HCT116 (cell line): ENCODE data around the gene ARFGAP1. TPM values are rescaled to one million over a fixed set of nuclear protein-coding genes. Genes with fewer than 3 reads are reported as not detected.

ENCODE experiments used
- ATAC-seq: fragments of 200-7000 bp; cut with Tn5 transposase; 2 replicates; pipeline ENCODE4 v1.9.1; 2020; ENCODE audit warnings: mild to moderate bottlenecking, moderate library complexity
- BruUV-seq: library from RNA; stranded (reverse); fragments of 400-500 nt; replicated peaks from 2 replicates; lab custom pipeline; 2021; lab: Mats Ljungman, UMichigan
- CTCF ChIA-PET: fragments of 300-600 bp; sonication (Branson Sonifier 250); formaldehyde crosslinking; loops from one replicate; lab custom pipeline; 2021; ENCODE audit warnings: antibody characterized with exemption; lab: Charles Lee
- POLR2A ChIA-PET: fragments of 300-600, 350-600 bp; sonication (Branson Sonifier 250); formaldehyde crosslinking; loops from one replicate; lab custom pipeline; 2021; ENCODE audit warnings: antibody characterized with exemption; lab: Charles Lee
- RAD21 ChIA-PET, 2 experiments: fragments of 300-600 bp; sonication (Branson Sonifier 250); formaldehyde crosslinking; loops; one replicate each; lab custom pipeline; 2023; ENCODE audit warnings: low total read pairs in 2 of 2; ENCODE audit not compliant: uncharacterized antibody in 2 of 2, unreplicated experiment in 2 of 2, low non-redundant PET in 1 of 2; lab: Charles Lee
- DNase-seq: peaks from one replicate; pipeline ENCODE4 v3.0.0-alpha.2; 2010; ENCODE audit warnings: low read depth, low spot score
- H2AFZ ChIP-seq: fragments of 200-600 bp; shearing (Covaris generic), sonication (generic); 2 replicates; pipeline ENCODE4 v1.6.1; 2017; ENCODE audit warnings: low read depth, mixed run types, mixed read lengths, antibody characterized with exemption, low read length; ENCODE audit not compliant: poor library complexity, severe bottlenecking
- H3K27ac ChIP-seq: 2 replicates; pipeline ENCODE4 v1.5.1; 2012; ENCODE audit warnings: low read depth, low read length
- H3K27me3 ChIP-seq: fragments of 200-600 bp; sonication (generic); 2 replicates; pipeline ENCODE4 v1.6.1; 2016; ENCODE audit warnings: mixed run types, low read length, mixed read lengths; ENCODE audit not compliant: insufficient read depth
- H3K36me3 ChIP-seq, 2 experiments: fragments of 200-500 bp in 1 of 2; fragments of 200-600 bp in 1 of 2; sonication (Bioruptor generic) in 1 of 2; sonication (generic) in 1 of 2; 2 replicates each; pipeline versions ENCODE4 v1.5.1 to v1.6.1; 2014 to 2016; ENCODE audit warnings: low read length in 2 of 2, inconsistent platforms in 1 of 2, mixed read lengths in 1 of 2, mixed run types in 1 of 2; ENCODE audit not compliant: insufficient read depth in 2 of 2, control insufficient read depth in 1 of 2
- H3K4me1 ChIP-seq, 2 experiments: fragments of 200-600 bp in 1 of 2; sonication (generic) in 1 of 2; 2 replicates each; pipeline versions ENCODE4 v1.5.1 to v1.6.1; 2012 to 2017; ENCODE audit warnings: low read length in 2 of 2, inconsistent platforms in 1 of 2, mild to moderate bottlenecking in 1 of 2, mixed read lengths in 1 of 2, mixed run types in 1 of 2, moderate library complexity in 1 of 2; ENCODE audit not compliant: insufficient read depth in 2 of 2, control insufficient read depth in 1 of 2
- H3K4me2 ChIP-seq: fragments of 200-600 bp; sonication (generic); 2 replicates; pipeline ENCODE4 v1.6.1; 2017; ENCODE audit warnings: mixed run types, low read length, mixed read lengths
- H3K4me3 ChIP-seq, 2 experiments: fragments of 200-600 bp in 1 of 2; sonication (generic) in 1 of 2; replicated peaks in 1 of 2; 2 replicates each; pipeline ENCODE4 v1.5.1; 2011 to 2016; ENCODE audit warnings: low read length in 2 of 2, control low read depth in 1 of 2, low read depth in 1 of 2, mild to moderate bottlenecking in 1 of 2, mixed read lengths in 1 of 2, mixed run types in 1 of 2
- H3K79me2 ChIP-seq: fragments of 200-600 bp; sonication (generic); 2 replicates; pipeline ENCODE4 v1.6.1; 2017; ENCODE audit warnings: mild to moderate bottlenecking, mixed run types, low read length, moderate library complexity, mixed read lengths; ENCODE audit not compliant: insufficient read depth
- H3K9ac ChIP-seq: fragments of 200-600 bp; sonication (generic); 2 replicates; pipeline ENCODE4 v1.6.1; 2016; ENCODE audit warnings: low read length, mixed read lengths
- H3K9me2 ChIP-seq: fragments of 200-600 bp; sonication (generic), shearing (Covaris generic); 2 replicates; pipeline ENCODE4 v1.6.1; 2017; ENCODE audit warnings: mixed run types, mild to moderate bottlenecking, moderate library complexity; ENCODE audit not compliant: insufficient read depth
- H3K9me3 ChIP-seq, 2 experiments: fragments of 200-500 bp in 1 of 2; fragments of 200-600 bp in 1 of 2; sonication (Bioruptor generic) in 1 of 2; sonication (generic) in 1 of 2; 2 replicates each; pipeline ENCODE4 v1.6.1; 2014 to 2017; ENCODE audit warnings: low read length in 2 of 2, mixed read lengths in 2 of 2, inconsistent platforms in 1 of 2, low read depth in 1 of 2, mild to moderate bottlenecking in 1 of 2, mixed run types in 1 of 2, moderate library complexity in 1 of 2; ENCODE audit not compliant: control insufficient read depth in 1 of 2, insufficient read depth in 1 of 2
- H4K20me1 ChIP-seq: fragments of 200-600 bp; sonication (generic), shearing (Covaris generic); 2 replicates; pipeline ENCODE4 v1.6.1; 2017; ENCODE audit warnings: mixed run types, mild to moderate bottlenecking, moderate library complexity; ENCODE audit not compliant: insufficient read depth
- ATF3 ChIP-seq: IDR thresholded peaks from 2 replicates; pipeline ENCODE4 v1.6.1; 2012
- CBX3 ChIP-seq: IDR thresholded peaks from 2 replicates; pipeline ENCODE4 v1.6.1; 2012; ENCODE audit warnings: low read depth
- CEBPB ChIP-seq: IDR thresholded peaks from 2 replicates; pipeline ENCODE4 v1.6.1; 2012; ENCODE audit warnings: low read depth
- EZH2 ChIP-seq: fragments of 200-600 bp; sonication (generic); IDR thresholded peaks from 2 replicates; pipeline ENCODE4 v1.6.1; 2017; ENCODE audit warnings: antibody characterized with exemption, mixed run types
- FOSL1 ChIP-seq: IDR thresholded peaks from 2 replicates; pipeline ENCODE4 v1.6.1; 2012; ENCODE audit warnings: low read depth
- JUND ChIP-seq: IDR thresholded peaks from 2 replicates; pipeline ENCODE4 v1.6.1; 2012
- POLR2A ChIP-seq: IDR thresholded peaks from 2 replicates; pipeline ENCODE4 v1.7.0; 2011; ENCODE audit warnings: borderline replicate concordance; ENCODE audit not compliant: insufficient read depth, insufficient read length; ENCODE audit errors: extremely low read depth
- POLR2AphosphoS5 ChIP-seq: IDR thresholded peaks from 2 replicates; pipeline ENCODE4 v1.6.1; 2011; ENCODE audit warnings: mild to moderate bottlenecking, low read depth, low read length, moderate library complexity
- REST ChIP-seq: IDR thresholded peaks from 2 replicates; pipeline ENCODE4 v1.6.1; 2012; ENCODE audit warnings: low read depth
- SIN3A ChIP-seq: IDR thresholded peaks from 2 replicates; pipeline ENCODE4 v1.6.1; 2012; ENCODE audit warnings: low read depth
- SP1 ChIP-seq: IDR thresholded peaks from 2 replicates; pipeline ENCODE4 v1.6.1; 2012; ENCODE audit warnings: low read depth
- SRF ChIP-seq: IDR thresholded peaks from 2 replicates; pipeline ENCODE4 v1.6.1; 2012; ENCODE audit warnings: low read depth
- TCF7L2 ChIP-seq: IDR thresholded peaks from 2 replicates; pipeline ENCODE4 v1.7.0; 2011; ENCODE audit warnings: borderline replicate concordance, inconsistent platforms; ENCODE audit not compliant: insufficient read depth, insufficient read length; ENCODE audit errors: extremely low read depth
- YY1 ChIP-seq: IDR thresholded peaks from 2 replicates; pipeline ENCODE4 v1.6.1; 2011; ENCODE audit warnings: low read length, low read depth, moderate library complexity, mild to moderate bottlenecking; ENCODE audit not compliant: insufficient replicate concordance; ENCODE audit errors: extremely low read depth
- ZBTB33 ChIP-seq: IDR thresholded peaks from 2 replicates; pipeline ENCODE4 v1.6.1; 2011; ENCODE audit warnings: mild to moderate bottlenecking, low read length, moderate library complexity; ENCODE audit not compliant: insufficient replicate concordance; ENCODE audit errors: extremely low read depth
- ZFX ChIP-seq: fragments of 450-650 bp; IDR thresholded peaks from 2 replicates; pipeline ENCODE4 v1.6.1; 2017
- ZNF274 ChIP-seq: fragments of 200-500 bp; sonication (Bioruptor generic); IDR thresholded peaks from 2 replicates; pipeline ENCODE4 v1.6.1; 2014; ENCODE audit warnings: mild to moderate bottlenecking, low read depth, low read length, inconsistent platforms
- intact Hi-C: fragments of 100-400 bp; cut with micrococcal nuclease; formaldehyde crosslinking; loops from 2 replicates; pipeline ENCODE4 v1.10.0; 2022
- total RNA-seq: library from RNA; stranded (reverse); gene quantifications from one replicate; pipeline ENCODE4 v1.2.1, GENCODE V29; 2021; ENCODE audit not compliant: unreplicated experiment

ARFGAP1 gene
- total RNA-seq, 1 experiment from 2014 or later: 94.4 TPM

- BruUV-seq: no TSS peak
- ATAC-seq: no peak
- TF ChIP-seq YY1 (no peak), SP1 (no peak), JUND (no peak), POLR2AphosphoS5 (no peak), POLR2A (no peak), ATF3 (no peak), ZFX (no peak), CBX3 (no peak), REST (no peak), SRF (no peak), EZH2 (no peak), SIN3A (no peak), TCF7L2 (no peak), FOSL1 (no peak), CEBPB (no peak), ZNF274 (no peak), ZBTB33 (no peak)
- ChIA-PET RAD21 (no interaction called here), CTCF (no interaction called here), POLR2A (no interaction called here)
- Histone ChIP-seq H3K9me2 (no peaks in the 10 kb centered on the region), H4K20me1 (no peaks in the 10 kb centered on the region), H3K27ac (no peak overlapping the region), H2AFZ (no peak overlapping the region), H3K4me3 (no peak overlapping the region), H3K9me3 (no peaks in the 10 kb centered on the region), H3K9ac (no peak overlapping the region), H3K4me2 (no peak overlapping the region), H3K27me3 (no peaks in the 10 kb centered on the region), H3K4me1 (peaks cover 0 to 2% of the 10 kb centered on the region in 2 experiments; a peak in 2 of 4 replicates), H3K36me3 (no peaks in the 10 kb centered on the region), H3K79me2 (no peaks in the 10 kb centered on the region)
- DNase-seq: no peak
- intact Hi-C loops: no loop called here
Measured at GRCh38 chr20:63321148-63321831, 48.7 kb downstream of the ARFGAP1 start.
